ENCODE data around the gene SETD1B.

DNA sequence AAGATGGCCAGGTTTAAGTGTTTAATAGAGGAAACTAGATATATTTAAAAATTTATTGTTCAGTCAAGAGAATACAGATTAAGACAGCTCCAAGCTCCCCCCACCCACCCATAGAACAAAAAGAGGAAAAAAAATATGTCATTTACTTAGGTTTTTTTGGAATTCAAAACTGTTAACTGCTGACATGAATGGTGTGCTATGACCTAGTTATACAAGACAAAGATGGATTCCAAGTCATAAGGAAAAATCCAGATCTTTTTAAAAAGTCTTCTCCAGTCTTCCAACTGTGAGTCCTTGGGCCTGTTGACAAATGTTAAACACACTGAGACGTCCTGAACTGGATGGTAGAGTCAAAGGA lies 1.3 kb upstream of the SETD1B start:
- TF ChIP-seq, protein P1, sequence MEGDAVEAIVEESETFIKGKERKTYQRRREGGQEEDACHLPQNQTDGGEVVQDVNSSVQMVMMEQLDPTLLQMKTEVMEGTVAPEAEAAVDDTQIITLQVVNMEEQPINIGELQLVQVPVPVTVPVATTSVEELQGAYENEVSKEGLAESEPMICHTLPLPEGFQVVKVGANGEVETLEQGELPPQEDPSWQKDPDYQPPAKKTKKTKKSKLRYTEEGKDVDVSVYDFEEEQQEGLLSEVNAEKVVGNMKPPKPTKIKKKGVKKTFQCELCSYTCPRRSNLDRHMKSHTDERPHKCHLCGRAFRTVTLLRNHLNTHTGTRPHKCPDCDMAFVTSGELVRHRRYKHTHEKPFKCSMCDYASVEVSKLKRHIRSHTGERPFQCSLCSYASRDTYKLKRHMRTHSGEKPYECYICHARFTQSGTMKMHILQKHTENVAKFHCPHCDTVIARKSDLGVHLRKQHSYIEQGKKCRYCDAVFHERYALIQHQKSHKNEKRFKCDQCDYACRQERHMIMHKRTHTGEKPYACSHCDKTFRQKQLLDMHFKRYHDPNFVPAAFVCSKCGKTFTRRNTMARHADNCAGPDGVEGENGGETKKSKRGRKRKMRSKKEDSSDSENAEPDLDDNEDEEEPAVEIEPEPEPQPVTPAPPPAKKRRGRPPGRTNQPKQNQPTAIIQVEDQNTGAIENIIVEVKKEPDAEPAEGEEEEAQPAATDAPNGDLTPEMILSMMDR (IDR thresholded peaks at IDR 0.05) = no peak
- TF ChIP-seq POLR2A (IDR thresholded peaks at IDR 0.05) = no peak

Measured in adrenal gland (tissue), 5 donors.